ENCODE results near the gene OXT. TPM values are rescaled to one million over a fixed set of nuclear protein-coding genes. Genes with fewer than 3 reads are reported as not detected.

OXT gene
- not detected in 2 replicates for total RNA-seq (2012; rRNA removed)
- polyA plus RNA-seq (2012; rRNA removed): not detected in 2 replicates
- not detected in 2 replicates for polyA plus RNA-seq (2012; cell fraction: cytosol; rRNA removed)
- polyA plus RNA-seq (2012; cell fraction: nucleus; rRNA removed; ENCODE audit: low replicate concordance): not detected in 2 replicates
- Bru-seq, nascent RNA: percentile 35 among the genes with signal in this experiment
- not detected for BruChase-seq, experiment 1, labeled RNA remaining after a 6-hour chase
- not detected for BruChase-seq, experiment 2, labeled RNA remaining after a 2-hour chase
- long read RNA-seq: 0 reads

GRCh38 chr20:3071610-3072529 lies at the start of gene OXT:
TSS of gene OXT (plus strand) at chr20:3071620. CDS start at chr20:3071656, 36 bp downstream.
- no peak within 1 kb of the TSS for H2BK5ac ChIP-seq (ENCODE audit: low read depth, low read length, poor library complexity, severe bottlenecking)
- peaks cover 2% of the 10 kb centered on the region for H3K4me1 ChIP-seq (ENCODE audit: control insufficient read depth, insufficient read depth, low read length)
- no peak within 1 kb of the TSS for H4K91ac ChIP-seq (ENCODE audit: insufficient read depth, low read depth, low read length)
- no peak within 1 kb of the TSS for H4K8ac ChIP-seq (ENCODE audit: low read depth in 2 of 2, low read length in 2 of 2)
- ChIA-PET CTCF (no interaction called here), POLR2A (ENCODE audit: unreplicated experiment) (no interaction called here)
- H3K36me3 ChIP-seq (ENCODE audit: control insufficient read depth, insufficient read depth, low read length): no peaks in the 10 kb centered on the region
- WGBS, 2 experiments (ENCODE audit: extremely low coverage in 2 of 2, insufficient read length in 1 of 2): 37% methylated on average over 21 of the region's 95 CpGs; no CpG with 5 or more reads in 1 of the 2 experiments
- peak within 1 kb of the TSS; percentile 75 for H2AFZ ChIP-seq (replicated peaks; ENCODE audit: low read length, poor library complexity)
- H3K18ac ChIP-seq (ENCODE audit: low read depth, low read length): no peak within 1 kb of the TSS
- H2BK20ac ChIP-seq (ENCODE audit: low read depth, low read length): no peak within 1 kb of the TSS
- BruUV-seq (replicated peaks): no TSS peak
- dilution Hi-C loops (cut with HindIII; ENCODE audit: low sequenced_read_pairs, unreplicated experiment): no loop called here
- H3K14ac ChIP-seq (replicated peaks; ENCODE audit: low read depth, low read length): no peak within 1 kb of the TSS
- no peak within 1 kb of the TSS for H2AK9ac ChIP-seq (replicated peaks; ENCODE audit: low read depth, low read length, poor library complexity)
- in situ Hi-C loops (cut with MboI; ENCODE audit: low sequenced_read_pairs): no loop called here
- H3K79me1 ChIP-seq (ENCODE audit: low read depth in 1 of 2, low read length in 2 of 2): no peaks in the 10 kb centered on the region
- intact Hi-C loops (cut with micrococcal nuclease): no loop called here
- H4K20me1 ChIP-seq (ENCODE audit: insufficient read depth, low read length): no peaks in the 10 kb centered on the region
- H2BK120ac ChIP-seq (ENCODE audit: low read depth, low read length): no peak within 1 kb of the TSS
- H3K56ac ChIP-seq (ENCODE audit: extremely low read depth, insufficient read depth, low read length): no peak within 1 kb of the TSS
- no peak within 1 kb of the TSS for H4K5ac ChIP-seq (ENCODE audit: low read depth, low read length)
- no peak within 1 kb of the TSS for H3K27ac ChIP-seq (ENCODE audit: insufficient read depth, low read length)
- H3K23ac ChIP-seq (ENCODE audit: low read depth, low read length): no peak within 1 kb of the TSS
- H3K9me1 ChIP-seq (ENCODE audit: insufficient read depth, low read length): peaks cover 4% of the 10 kb centered on the region; the same call in 1 of the 2 replicates
- TF ChIP-seq CHD1 (IDR thresholded peaks at IDR 0.05; ENCODE audit: low read depth, low read length) (no peak), ELK1 (IDR thresholded peaks at IDR 0.05; ENCODE audit: borderline replicate concordance, low read depth, low read length) (no peak), BHLHE40 (IDR thresholded peaks at IDR 0.05; ENCODE audit: low read depth, low read length) (no peak), MAZ (IDR thresholded peaks at IDR 0.05; ENCODE audit: borderline replicate concordance, low read depth, low read length) (no peak), RAD21 (IDR thresholded peaks at IDR 0.05; ENCODE audit: low read length) (no peak), SMC3 (IDR thresholded peaks at IDR 0.05; ENCODE audit: low read depth, low read length) (no peak)
- no peak within 1 kb of the TSS; the same call in 1 of the 2 replicates for H2AK5ac ChIP-seq (ENCODE audit: low read depth, low read length)
- peaks cover 32% of the 10 kb centered on the region for H3K27me3 ChIP-seq (ENCODE audit: control insufficient read depth, insufficient read depth, low read length)
- H3K4me2 ChIP-seq (ENCODE audit: low read depth, low read length): no peak within 1 kb of the TSS; the same call in 1 of the 2 replicates
- no peak within 1 kb of the TSS for H3K4me3 ChIP-seq (ENCODE audit: insufficient read depth, low read depth, low read length)
- ATAC-seq (ENCODE audit: low read depth) (peak; percentile 24; the same call in 1 of the 2 replicates), DNase-seq (no peak)
- no peak within 1 kb of the TSS for H3K9ac ChIP-seq (ENCODE audit: low read depth, low read length)
- H3K9me3 ChIP-seq (ENCODE audit: control insufficient read depth, insufficient read depth, low read length): no peaks in the 10 kb centered on the region
- H2BK15ac ChIP-seq (ENCODE audit: low read depth, low read length): no peak within 1 kb of the TSS
- no peak within 1 kb of the TSS for H3K4ac ChIP-seq (ENCODE audit: low read depth, low read length)

Measured in IMR-90 (cell line).